Neural cell (in vitro differentiated cells): ENCODE measurements around the gene PGRMC1. TPM values are rescaled to one million over a fixed set of nuclear protein-coding genes. Genes with fewer than 3 reads are reported as not detected.

Source experiments
- H2AFZ ChIP-seq: fragments of 200-600, 300-800 bp; sonication (generic), shearing (Covaris generic); 2 replicates; pipeline ENCODE4 v1.6.0; 2014; ENCODE audit warnings: low read depth, mild to moderate bottlenecking, antibody characterized with exemption, low read length, moderate library complexity
- H3F3A ChIP-seq: fragments of 200-600 bp; shearing (Covaris generic); 2 replicates; pipeline ENCODE4 v1.6.1; 2016; ENCODE audit warnings: mild to moderate bottlenecking, moderate library complexity, mixed read lengths, antibody characterized with exemption, low read length; ENCODE audit not compliant: insufficient read depth, poor library complexity, severe bottlenecking
- H3K27ac ChIP-seq: fragments of 200-600, 300-800 bp; sonication (generic), shearing (Covaris generic); 2 replicates; pipeline ENCODE4 v1.5.1; 2014; ENCODE audit warnings: mild to moderate bottlenecking, low read length, moderate library complexity
- H3K27me3 ChIP-seq: fragments of 300-800, 200-600 bp; sonication (generic), shearing (Covaris generic); 2 replicates; pipeline ENCODE4 v1.6.0; 2014; ENCODE audit warnings: mild to moderate bottlenecking, low read depth, low read length, moderate library complexity; ENCODE audit not compliant: insufficient read depth
- H3K36me3 ChIP-seq: fragments of 300-800, 200-600 bp; sonication (generic), shearing (Covaris generic); 2 replicates; pipeline ENCODE4 v1.5.1; 2014; ENCODE audit warnings: mild to moderate bottlenecking, antibody characterized with exemption, low read length, moderate library complexity; ENCODE audit not compliant: insufficient read depth
- H3K4me2 ChIP-seq: fragments of 300-800, 200-600 bp; sonication (generic), shearing (Covaris generic); 2 replicates; pipeline ENCODE4 v1.6.0; 2014; ENCODE audit warnings: mild to moderate bottlenecking, low read length
- H3K4me3 ChIP-seq: fragments of 300-800, 200-600 bp; sonication (generic), shearing (Covaris generic); 2 replicates; pipeline ENCODE4 v1.5.1; 2014; ENCODE audit warnings: mild to moderate bottlenecking, low read length, moderate library complexity
- H3K79me2 ChIP-seq: fragments of 200-600 bp; shearing (Covaris generic); replicated peaks from 2 replicates; pipeline ENCODE4 v1.6.0; 2014; ENCODE audit warnings: mild to moderate bottlenecking, low read length, moderate library complexity; ENCODE audit not compliant: insufficient read depth
- H3K9ac ChIP-seq: fragments of 300-800, 200-600 bp; sonication (generic), shearing (Covaris generic); 2 replicates; pipeline ENCODE4 v1.6.1; 2016; ENCODE audit warnings: mild to moderate bottlenecking, low read length, mixed read lengths
- H3K9me2 ChIP-seq: fragments of 200-600 bp; shearing (Covaris generic); 2 replicates; pipeline ENCODE4 v1.6.1; 2016; ENCODE audit warnings: mild to moderate bottlenecking, low read length, mixed read lengths; ENCODE audit not compliant: insufficient read depth
- H3K9me3 ChIP-seq: fragments of 200-600, 300-800 bp; sonication (generic), shearing (Covaris generic); 2 replicates; pipeline ENCODE4 v1.6.1; 2016; ENCODE audit warnings: mild to moderate bottlenecking, mixed run types, low read length, moderate library complexity, mixed read lengths
- H4K20me1 ChIP-seq: fragments of 200-600 bp; shearing (Covaris generic); 2 replicates; pipeline ENCODE4 v1.6.1; 2016; ENCODE audit warnings: mild to moderate bottlenecking, mixed run types; ENCODE audit not compliant: insufficient read depth
- EP300 ChIP-seq: fragments of 450-650 bp; conservative IDR thresholded peaks from 2 replicates; pipeline ENCODE4 v1.6.1; 2014; ENCODE audit warnings: antibody characterized with exemption, mild to moderate bottlenecking, moderate library complexity; ENCODE audit not compliant: poor library complexity, severe bottlenecking
- EZH2 ChIP-seq: fragments of 200-600, 300-800 bp; shearing (Covaris generic), sonication (generic); IDR thresholded peaks from 2 replicates; pipeline ENCODE4 v1.6.1; 2014; ENCODE audit warnings: antibody characterized with exemption, low read length, borderline replicate concordance, mild to moderate bottlenecking; ENCODE audit not compliant: insufficient read depth, poor library complexity, severe bottlenecking
- MXI1 ChIP-seq: fragments of 450-650 bp; conservative IDR thresholded peaks from 2 replicates; pipeline ENCODE4 v1.6.1; 2014; ENCODE audit warnings: antibody characterized with exemption, mild to moderate bottlenecking; ENCODE audit not compliant: poor library complexity, severe bottlenecking
- POLR2AphosphoS5 ChIP-seq: IDR thresholded peaks from 2 replicates; pipeline ENCODE4 v1.6.1; 2012
- RAD21 ChIP-seq: fragments of 450-650 bp; conservative IDR thresholded peaks from 2 replicates; pipeline ENCODE4 v1.6.1; 2014; ENCODE audit warnings: antibody characterized with exemption, mild to moderate bottlenecking, moderate library complexity
- SMC3 ChIP-seq: fragments of 450-650 bp; conservative IDR thresholded peaks from 2 replicates; pipeline ENCODE4 v1.6.1; 2014; ENCODE audit warnings: antibody characterized with exemption, mild to moderate bottlenecking, moderate library complexity; ENCODE audit not compliant: poor library complexity
- TAF1 ChIP-seq: IDR thresholded peaks from 2 replicates; pipeline ENCODE4 v1.6.1; 2012; ENCODE audit warnings: low read depth
- polyA plus RNA-seq: library from polyadenylated mRNA; depleted of rRNA; stranded (reverse); fragments of >200 nt; gene quantifications from 2 replicates; pipeline ENCODE4 v1.2.3, GENCODE V29; 2014
- TF ChIP-seq, protein P1 (sequence below): IDR thresholded peaks from 2 replicates; pipeline ENCODE4 v1.6.1; 2012; ENCODE audit warnings: borderline replicate concordance
- TF ChIP-seq, protein P2 (sequence below): fragments of 450-650 bp; IDR thresholded peaks from 2 replicates; pipeline ENCODE4 v1.5.1; 2014; ENCODE audit warnings: antibody characterized with exemption, mild to moderate bottlenecking, moderate library complexity; ENCODE audit not compliant: poor library complexity, severe bottlenecking

The PGRMC1 gene
- polyA plus RNA-seq, 1 donor from 2014 or later: 672 TPM

- no peak overlapping the region for H3K9ac ChIP-seq
- H3K4me2 ChIP-seq: no peak overlapping the region
- no peaks in the 10 kb centered on the region for H4K20me1 ChIP-seq
- no peak overlapping the region for H3K27ac ChIP-seq
- H3K9me2 ChIP-seq: no peaks in the 10 kb centered on the region
- TF ChIP-seq TAF1 (no peak), EZH2 (no peak), RAD21 (no peak), MXI1 (no peak), POLR2AphosphoS5 (no peak), EP300 (no peak), SMC3 (no peak)
- TF ChIP-seq, protein P1, sequence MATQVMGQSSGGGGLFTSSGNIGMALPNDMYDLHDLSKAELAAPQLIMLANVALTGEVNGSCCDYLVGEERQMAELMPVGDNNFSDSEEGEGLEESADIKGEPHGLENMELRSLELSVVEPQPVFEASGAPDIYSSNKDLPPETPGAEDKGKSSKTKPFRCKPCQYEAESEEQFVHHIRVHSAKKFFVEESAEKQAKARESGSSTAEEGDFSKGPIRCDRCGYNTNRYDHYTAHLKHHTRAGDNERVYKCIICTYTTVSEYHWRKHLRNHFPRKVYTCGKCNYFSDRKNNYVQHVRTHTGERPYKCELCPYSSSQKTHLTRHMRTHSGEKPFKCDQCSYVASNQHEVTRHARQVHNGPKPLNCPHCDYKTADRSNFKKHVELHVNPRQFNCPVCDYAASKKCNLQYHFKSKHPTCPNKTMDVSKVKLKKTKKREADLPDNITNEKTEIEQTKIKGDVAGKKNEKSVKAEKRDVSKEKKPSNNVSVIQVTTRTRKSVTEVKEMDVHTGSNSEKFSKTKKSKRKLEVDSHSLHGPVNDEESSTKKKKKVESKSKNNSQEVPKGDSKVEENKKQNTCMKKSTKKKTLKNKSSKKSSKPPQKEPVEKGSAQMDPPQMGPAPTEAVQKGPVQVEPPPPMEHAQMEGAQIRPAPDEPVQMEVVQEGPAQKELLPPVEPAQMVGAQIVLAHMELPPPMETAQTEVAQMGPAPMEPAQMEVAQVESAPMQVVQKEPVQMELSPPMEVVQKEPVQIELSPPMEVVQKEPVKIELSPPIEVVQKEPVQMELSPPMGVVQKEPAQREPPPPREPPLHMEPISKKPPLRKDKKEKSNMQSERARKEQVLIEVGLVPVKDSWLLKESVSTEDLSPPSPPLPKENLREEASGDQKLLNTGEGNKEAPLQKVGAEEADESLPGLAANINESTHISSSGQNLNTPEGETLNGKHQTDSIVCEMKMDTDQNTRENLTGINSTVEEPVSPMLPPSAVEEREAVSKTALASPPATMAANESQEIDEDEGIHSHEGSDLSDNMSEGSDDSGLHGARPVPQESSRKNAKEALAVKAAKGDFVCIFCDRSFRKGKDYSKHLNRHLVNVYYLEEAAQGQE: no peak
- TF ChIP-seq, protein P2, sequence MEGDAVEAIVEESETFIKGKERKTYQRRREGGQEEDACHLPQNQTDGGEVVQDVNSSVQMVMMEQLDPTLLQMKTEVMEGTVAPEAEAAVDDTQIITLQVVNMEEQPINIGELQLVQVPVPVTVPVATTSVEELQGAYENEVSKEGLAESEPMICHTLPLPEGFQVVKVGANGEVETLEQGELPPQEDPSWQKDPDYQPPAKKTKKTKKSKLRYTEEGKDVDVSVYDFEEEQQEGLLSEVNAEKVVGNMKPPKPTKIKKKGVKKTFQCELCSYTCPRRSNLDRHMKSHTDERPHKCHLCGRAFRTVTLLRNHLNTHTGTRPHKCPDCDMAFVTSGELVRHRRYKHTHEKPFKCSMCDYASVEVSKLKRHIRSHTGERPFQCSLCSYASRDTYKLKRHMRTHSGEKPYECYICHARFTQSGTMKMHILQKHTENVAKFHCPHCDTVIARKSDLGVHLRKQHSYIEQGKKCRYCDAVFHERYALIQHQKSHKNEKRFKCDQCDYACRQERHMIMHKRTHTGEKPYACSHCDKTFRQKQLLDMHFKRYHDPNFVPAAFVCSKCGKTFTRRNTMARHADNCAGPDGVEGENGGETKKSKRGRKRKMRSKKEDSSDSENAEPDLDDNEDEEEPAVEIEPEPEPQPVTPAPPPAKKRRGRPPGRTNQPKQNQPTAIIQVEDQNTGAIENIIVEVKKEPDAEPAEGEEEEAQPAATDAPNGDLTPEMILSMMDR: no peak
- no peaks in the 10 kb centered on the region for H3K79me2 ChIP-seq
- H3K9me3 ChIP-seq: no peaks in the 10 kb centered on the region
- no peaks in the 10 kb centered on the region for H3K36me3 ChIP-seq
- no peak overlapping the region for H2AFZ ChIP-seq
- no peak overlapping the region for H3K4me3 ChIP-seq
- no peaks in the 10 kb centered on the region for H3F3A ChIP-seq
- H3K27me3 ChIP-seq: no peaks in the 10 kb centered on the region
Measured at GRCh38 chrX:119249891-119250290, 13.8 kb downstream of the PGRMC1 start.

- no peak overlapping the region for H3K4me2 ChIP-seq
- TF ChIP-seq EP300 (no peak), RAD21 (no peak), SMC3 (no peak), TAF1 (no peak)
- no peaks in the 10 kb centered on the region for H3K36me3 ChIP-seq
- no peak overlapping the region for H3K4me3 ChIP-seq
- H3K9ac ChIP-seq: no peak overlapping the region
- no peaks in the 10 kb centered on the region for H3K27me3 ChIP-seq
- H2AFZ ChIP-seq: no peak overlapping the region
- H3K27ac ChIP-seq: no peak overlapping the region
- no peaks in the 10 kb centered on the region for H3K9me3 ChIP-seq
- H3K79me2 ChIP-seq: no peaks in the 10 kb centered on the region
- no peaks in the 10 kb centered on the region for H3F3A ChIP-seq
- H3K9me2 ChIP-seq: no peaks in the 10 kb centered on the region
- no peaks in the 10 kb centered on the region for H4K20me1 ChIP-seq
Measured at GRCh38 chrX:119251386-119251785, 15.3 kb downstream of the PGRMC1 start.
